ENCODE data around the gene RPTOR.

DNA sequence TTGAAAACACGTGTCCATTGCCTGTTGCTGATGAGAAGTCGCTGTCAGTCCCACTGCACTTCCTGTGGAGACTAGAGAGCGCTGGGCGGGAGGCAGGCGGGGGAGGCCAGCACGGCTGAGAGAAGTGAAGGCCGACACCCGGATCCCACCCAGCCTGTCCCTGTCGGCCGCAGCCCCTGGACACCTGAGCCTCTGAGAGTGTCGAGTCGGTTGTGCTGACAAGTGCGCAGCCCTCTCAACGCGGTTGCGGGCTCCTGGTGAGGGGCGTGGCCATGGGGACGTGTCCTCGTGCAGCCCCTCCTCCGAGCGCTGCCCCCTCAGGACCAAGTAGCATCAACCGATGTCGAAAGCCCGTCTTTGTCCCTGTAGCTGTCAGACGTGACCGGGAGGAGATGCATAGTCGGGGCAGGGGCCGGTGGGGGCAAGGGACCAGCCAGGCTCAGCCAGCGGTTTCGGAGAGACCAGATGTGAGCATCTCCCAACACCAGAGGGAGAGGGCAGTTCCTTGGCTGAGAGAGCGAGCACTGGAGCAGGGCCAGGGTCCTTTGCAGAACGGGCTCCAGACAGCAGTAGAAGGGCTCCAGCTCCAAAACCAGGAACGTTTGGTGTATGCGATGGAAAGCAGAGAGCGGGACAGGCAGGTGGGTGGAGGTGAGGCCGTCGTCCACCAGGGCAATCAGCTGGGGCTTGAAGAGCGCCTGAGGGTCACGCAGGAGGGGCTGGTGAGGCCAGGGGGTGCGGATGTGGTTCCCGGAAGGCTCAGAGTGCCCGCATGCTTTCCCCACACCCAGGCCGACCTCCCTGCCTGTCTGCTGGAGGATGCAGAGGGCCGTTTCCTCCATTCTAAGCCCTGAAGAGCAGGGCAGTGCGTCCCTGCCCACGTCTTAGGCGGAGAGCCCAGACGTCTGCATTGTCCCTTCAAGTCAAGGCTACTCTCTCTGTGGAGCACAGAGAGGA, 403.7 kb downstream of the RPTOR start:
- TF ChIP-seq, protein P1, sequence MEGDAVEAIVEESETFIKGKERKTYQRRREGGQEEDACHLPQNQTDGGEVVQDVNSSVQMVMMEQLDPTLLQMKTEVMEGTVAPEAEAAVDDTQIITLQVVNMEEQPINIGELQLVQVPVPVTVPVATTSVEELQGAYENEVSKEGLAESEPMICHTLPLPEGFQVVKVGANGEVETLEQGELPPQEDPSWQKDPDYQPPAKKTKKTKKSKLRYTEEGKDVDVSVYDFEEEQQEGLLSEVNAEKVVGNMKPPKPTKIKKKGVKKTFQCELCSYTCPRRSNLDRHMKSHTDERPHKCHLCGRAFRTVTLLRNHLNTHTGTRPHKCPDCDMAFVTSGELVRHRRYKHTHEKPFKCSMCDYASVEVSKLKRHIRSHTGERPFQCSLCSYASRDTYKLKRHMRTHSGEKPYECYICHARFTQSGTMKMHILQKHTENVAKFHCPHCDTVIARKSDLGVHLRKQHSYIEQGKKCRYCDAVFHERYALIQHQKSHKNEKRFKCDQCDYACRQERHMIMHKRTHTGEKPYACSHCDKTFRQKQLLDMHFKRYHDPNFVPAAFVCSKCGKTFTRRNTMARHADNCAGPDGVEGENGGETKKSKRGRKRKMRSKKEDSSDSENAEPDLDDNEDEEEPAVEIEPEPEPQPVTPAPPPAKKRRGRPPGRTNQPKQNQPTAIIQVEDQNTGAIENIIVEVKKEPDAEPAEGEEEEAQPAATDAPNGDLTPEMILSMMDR (IDR thresholded peaks at IDR 0.05; ENCODE audit: low read length), result no peak
- TF ChIP-seq EZH2 (IDR thresholded peaks at IDR 0.05; ENCODE audit: borderline replicate concordance, low read length), result no peak

Measured in OCI-LY1 (cell line).